ENCODE data around the gene ZRANB3.

Gene ZRANB3

GRCh38 chr2:135202751-135203150 lies 328.3 kb downstream of the ZRANB3 start:
- no peak overlapping the region for H3K4me3 ChIP-seq (ENCODE audit: low read depth in 1 of 2, low read length in 1 of 2)
- no peaks in the 10 kb centered on the region for H3K9me3 ChIP-seq

GRCh38 chr2:135198481-135198880 lies 332.5 kb downstream of the ZRANB3 start:
- Histone ChIP-seq H3K27ac (no peak overlapping the region), H3K4me3 (ENCODE audit: low read depth in 1 of 2, low read length in 1 of 2) (no peak overlapping the region), H3K36me3 (no peaks in the 10 kb centered on the region), H3K9me3 (no peaks in the 10 kb centered on the region), H3K27me3 (no peaks in the 10 kb centered on the region), H3K4me1 (ENCODE audit: control insufficient read depth in 1 of 2, insufficient read depth in 1 of 2, low read depth in 1 of 2, low read length in 1 of 2) (peaks cover 12 to 13% of the 10 kb centered on the region in 2 experiments)
- TF ChIP-seq CTCF (IDR thresholded peaks at IDR 0.05), result no peak

More at GRCh38 chr2:135202751-135203150, 328.3 kb downstream of the ZRANB3 start:
- H3K36me3 ChIP-seq, result no peaks in the 10 kb centered on the region
- H3K27me3 ChIP-seq, result no peaks in the 10 kb centered on the region
- no peaks in the 10 kb centered on the region for H3K4me1 ChIP-seq (ENCODE audit: control insufficient read depth in 1 of 2, insufficient read depth in 1 of 2, low read depth in 1 of 2, low read length in 1 of 2)
- TF ChIP-seq CTCF (IDR thresholded peaks at IDR 0.05), result no peak
- H3K27ac ChIP-seq, result no peak overlapping the region

GRCh38 chr2:135190799-135191198 lies 340.2 kb downstream of the ZRANB3 start:
- Histone ChIP-seq H3K9me3 (no peaks in the 10 kb centered on the region), H3K4me1 (ENCODE audit: control insufficient read depth in 1 of 2, insufficient read depth in 1 of 2, low read depth in 1 of 2, low read length in 1 of 2) (peaks cover 11 to 12% of the 10 kb centered on the region in 2 experiments), H3K36me3 (no peaks in the 10 kb centered on the region), H3K27ac (no peak overlapping the region), H3K4me3 (ENCODE audit: low read depth in 1 of 2, low read length in 1 of 2) (no peak overlapping the region), H3K27me3 (no peaks in the 10 kb centered on the region)
- TF ChIP-seq CTCF (IDR thresholded peaks at IDR 0.05), result no peak

GRCh38 chr2:135189148-135189547 lies 341.9 kb downstream of the ZRANB3 start:
- Histone ChIP-seq H3K9me3 (no peaks in the 10 kb centered on the region), H3K4me1 (ENCODE audit: control insufficient read depth in 1 of 2, insufficient read depth in 1 of 2, low read depth in 1 of 2, low read length in 1 of 2) (no peaks in the 10 kb centered on the region)
- no peak for TF ChIP-seq CTCF (IDR thresholded peaks at IDR 0.05)

GRCh38 chr2:135187270-135187669 lies 343.7 kb downstream of the ZRANB3 start:
- H3K27me3 ChIP-seq, result no peaks in the 10 kb centered on the region
- H3K27ac ChIP-seq, result no peak overlapping the region
- no peak overlapping the region for H3K4me3 ChIP-seq (ENCODE audit: low read depth in 1 of 2, low read length in 1 of 2)
- H3K4me1 ChIP-seq (ENCODE audit: control insufficient read depth in 1 of 2, insufficient read depth in 1 of 2, low read depth in 1 of 2, low read length in 1 of 2), result no peaks in the 10 kb centered on the region
- no peaks in the 10 kb centered on the region for H3K9me3 ChIP-seq
- TF ChIP-seq CTCF (IDR thresholded peaks at IDR 0.05), result no peak
- no peaks in the 10 kb centered on the region for H3K36me3 ChIP-seq

More at GRCh38 chr2:135189148-135189547, 341.9 kb downstream of the ZRANB3 start:
- Histone ChIP-seq H3K4me3 (ENCODE audit: low read depth in 1 of 2, low read length in 1 of 2) (no peak overlapping the region), H3K27ac (no peak overlapping the region), H3K27me3 (no peaks in the 10 kb centered on the region), H3K36me3 (no peaks in the 10 kb centered on the region)

- Histone ChIP-seq H3K4me3 (ENCODE audit: low read depth in 1 of 2, low read length in 1 of 2) (no peak overlapping the region), H3K27ac (no peak overlapping the region), H3K36me3 (peaks cover 4% of the 10 kb centered on the region), H3K9me3 (no peaks in the 10 kb centered on the region), H3K27me3 (no peaks in the 10 kb centered on the region), H3K4me1 (ENCODE audit: control insufficient read depth in 1 of 2, insufficient read depth in 1 of 2, low read depth in 1 of 2, low read length in 1 of 2) (no peaks in the 10 kb centered on the region)
- TF ChIP-seq CTCF (IDR thresholded peaks at IDR 0.05), result no peak
These were observed 345.0 kb downstream of the ZRANB3 start for GRCh38 chr2:135186054-135186453.
